ENCODE data around the gene ACVR1.

Gene ACVR1

GRCh38 chr2:157901325-157901724 lies 25.2 kb upstream of the ACVR1 start:
- no peak for DNase-seq
- Mint-ChIP-seq H3K4me3 (no peak overlapping the region), H3K27ac (no peak overlapping the region), H3K36me3 (ENCODE audit: insufficient read depth) (no peaks in the 10 kb centered on the region), H3K27me3 (no peaks in the 10 kb centered on the region), H3K4me1 (ENCODE audit: low read depth in 2 of 2) (peaks cover 36 to 50% of the 10 kb centered on the region in 2 donors), H3K9me3 (peaks cover 1 to 6% of the 10 kb centered on the region in 2 donors)
- ATAC-seq (replicated peaks), result no peak

GRCh38 chr2:157900684-157901083 lies 24.6 kb upstream of the ACVR1 start:
- ATAC-seq (replicated peaks) (no peak), DNase-seq (no peak)
- Mint-ChIP-seq H3K27me3 (no peaks in the 10 kb centered on the region), H3K9me3 (peaks cover 1 to 6% of the 10 kb centered on the region in 2 donors), H3K36me3 (ENCODE audit: insufficient read depth) (no peaks in the 10 kb centered on the region), H3K27ac (peak overlapping the region; percentile 92 to 95), H3K4me3 (no peak overlapping the region), H3K4me1 (ENCODE audit: low read depth in 2 of 2) (peaks cover 37 to 51% of the 10 kb centered on the region in 2 donors)

GRCh38 chr2:157900203-157900602 lies 24.1 kb upstream of the ACVR1 start:
- Mint-ChIP-seq H3K4me3 (peak overlapping the region; percentile 60 to 88), H3K36me3 (ENCODE audit: insufficient read depth) (no peaks in the 10 kb centered on the region), H3K27ac (peak overlapping the region; percentile 92 to 95), H3K27me3 (no peaks in the 10 kb centered on the region), H3K4me1 (ENCODE audit: low read depth in 2 of 2) (peaks cover 37 to 51% of the 10 kb centered on the region in 2 donors), H3K9me3 (peaks cover 1 to 6% of the 10 kb centered on the region in 2 donors)
- DNase-seq, result no peak
- no peak for ATAC-seq (replicated peaks)

GRCh38 chr2:157899125-157899839 lies 23.2 kb upstream of the ACVR1 start:
- no peaks in the 10 kb centered on the region for H3K36me3 Mint-ChIP-seq (ENCODE audit: insufficient read depth)
- peak overlapping the region; percentile 92 to 95 for H3K27ac Mint-ChIP-seq
- H3K4me1 Mint-ChIP-seq (ENCODE audit: low read depth in 2 of 2), result peaks cover 37 to 51% of the 10 kb centered on the region in 2 donors
- peaks cover 1 to 6% of the 10 kb centered on the region in 2 donors for H3K9me3 Mint-ChIP-seq
- no peaks in the 10 kb centered on the region for H3K27me3 Mint-ChIP-seq
- ATAC-seq (replicated peaks) (no peak), DNase-seq (no peak)
- peak overlapping the region; percentile 60 to 88 for H3K4me3 Mint-ChIP-seq

- Mint-ChIP-seq H3K4me3 (peak overlapping the region; percentile 74 to 88), H3K9me3 (peaks cover 1 to 6% of the 10 kb centered on the region in 2 donors), H3K27ac (peak overlapping the region; percentile 92 to 95), H3K36me3 (ENCODE audit: insufficient read depth) (no peaks in the 10 kb centered on the region), H3K4me1 (ENCODE audit: low read depth in 2 of 2) (peaks cover 37 to 51% of the 10 kb centered on the region in 2 donors), H3K27me3 (no peaks in the 10 kb centered on the region)
- ATAC-seq (replicated peaks), result peak; percentile 69
- DNase-seq, result no peak
These were observed 22.5 kb upstream of the ACVR1 start for GRCh38 chr2:157898591-157898996.

- Mint-ChIP-seq H3K4me3 (peak overlapping the region; percentile 74 to 88), H3K27ac (peak overlapping the region; percentile 92 to 95), H3K36me3 (ENCODE audit: insufficient read depth) (no peaks in the 10 kb centered on the region), H3K27me3 (no peaks in the 10 kb centered on the region), H3K9me3 (peaks cover 1 to 6% of the 10 kb centered on the region in 2 donors), H3K4me1 (ENCODE audit: low read depth in 2 of 2) (peaks cover 37 to 51% of the 10 kb centered on the region in 2 donors)
- ATAC-seq (replicated peaks), result peak; percentile 64
- peak in 1 of 3 experiments; percentile 26 for DNase-seq
These were observed 21.2 kb upstream of the ACVR1 start for GRCh38 chr2:157897106-157897971.

GRCh38 chr2:157895531-157895930 lies 19.4 kb upstream of the ACVR1 start:
- no peak overlapping the region for H3K4me3 Mint-ChIP-seq
- no peak for ATAC-seq (replicated peaks)

GRCh38 chr2:157894694-157895435 lies 18.7 kb upstream of the ACVR1 start:
- DNase-seq, result no peak

More at GRCh38 chr2:157895531-157895930, 19.4 kb upstream of the ACVR1 start:
- DNase-seq, result no peak
- peak overlapping the region in 1 of 2 donors; percentile 71 for H3K27ac Mint-ChIP-seq
- no peaks in the 10 kb centered on the region for H3K36me3 Mint-ChIP-seq (ENCODE audit: insufficient read depth)
- H3K4me1 Mint-ChIP-seq (ENCODE audit: low read depth in 2 of 2), result peaks cover 46 to 52% of the 10 kb centered on the region in 2 donors
- H3K27me3 Mint-ChIP-seq, result no peaks in the 10 kb centered on the region
- H3K9me3 Mint-ChIP-seq, result peaks cover 1 to 6% of the 10 kb centered on the region in 2 donors

GRCh38 chr2:157893611-157894010 lies 17.5 kb upstream of the ACVR1 start:
- no peaks in the 10 kb centered on the region for H3K27me3 Mint-ChIP-seq
- no peak overlapping the region for H3K4me3 Mint-ChIP-seq
- peaks cover 1 to 6% of the 10 kb centered on the region in 2 donors for H3K9me3 Mint-ChIP-seq
- DNase-seq (no peak), ATAC-seq (replicated peaks) (no peak)
- H3K27ac Mint-ChIP-seq, result no peak overlapping the region
- no peaks in the 10 kb centered on the region for H3K36me3 Mint-ChIP-seq (ENCODE audit: insufficient read depth)
- peaks cover 30 to 34% of the 10 kb centered on the region in 2 donors for H3K4me1 Mint-ChIP-seq (ENCODE audit: low read depth in 2 of 2)

More at GRCh38 chr2:157894694-157895435, 18.7 kb upstream of the ACVR1 start:
- Mint-ChIP-seq H3K36me3 (ENCODE audit: insufficient read depth) (no peaks in the 10 kb centered on the region), H3K4me1 (ENCODE audit: low read depth in 2 of 2) (peaks cover 40 to 46% of the 10 kb centered on the region in 2 donors), H3K4me3 (no peak overlapping the region), H3K9me3 (peaks cover 1 to 6% of the 10 kb centered on the region in 2 donors), H3K27me3 (no peaks in the 10 kb centered on the region), H3K27ac (peak overlapping the region in 1 of 2 donors; percentile 71)
- ATAC-seq (replicated peaks), result no peak

GRCh38 chr2:157891643-157892041 lies 15.5 kb upstream of the ACVR1 start:
- Mint-ChIP-seq H3K27ac (peak overlapping the region in 1 of 2 donors; percentile 74), H3K4me3 (peak overlapping the region; percentile 44 to 51), H3K4me1 (ENCODE audit: low read depth in 2 of 2) (peaks cover 15 to 16% of the 10 kb centered on the region in 2 donors), H3K9me3 (no peaks in the 10 kb centered on the region), H3K36me3 (ENCODE audit: insufficient read depth) (no peaks in the 10 kb centered on the region), H3K27me3 (peaks cover 0 to 6% of the 10 kb centered on the region in 2 donors)
- ATAC-seq (replicated peaks) (no peak), DNase-seq (no peak)

GRCh38 chr2:157890969-157891642 lies 15.0 kb upstream of the ACVR1 start:
- Mint-ChIP-seq H3K4me1 (ENCODE audit: low read depth in 2 of 2) (peaks cover 11 to 13% of the 10 kb centered on the region in 2 donors), H3K27ac (peak overlapping the region in 1 of 2 donors; percentile 74), H3K36me3 (ENCODE audit: insufficient read depth) (no peaks in the 10 kb centered on the region), H3K27me3 (peaks cover 0 to 6% of the 10 kb centered on the region in 2 donors), H3K9me3 (no peaks in the 10 kb centered on the region), H3K4me3 (peak overlapping the region; percentile 44 to 51)
- ATAC-seq (replicated peaks), result no peak
- DNase-seq, result no peak

GRCh38 chr2:157887946-157888345 lies 11.8 kb upstream of the ACVR1 start:
- peaks cover 0 to 6% of the 10 kb centered on the region in 2 donors for H3K27me3 Mint-ChIP-seq
- no peak overlapping the region for H3K27ac Mint-ChIP-seq
- no peak for ATAC-seq (replicated peaks)

More at GRCh38 chr2:157887946-157888345, 11.8 kb upstream of the ACVR1 start:
- Mint-ChIP-seq H3K36me3 (ENCODE audit: insufficient read depth) (no peaks in the 10 kb centered on the region), H3K4me3 (no peak overlapping the region), H3K4me1 (ENCODE audit: low read depth in 2 of 2) (peaks cover 11 to 13% of the 10 kb centered on the region in 2 donors), H3K9me3 (no peaks in the 10 kb centered on the region)
- no peak for DNase-seq

Measured in effector memory CD8-positive, alpha-beta T cell (primary cell).